ENCODE measurements around the gene UGT1A3.

Gene UGT1A3

DNA sequence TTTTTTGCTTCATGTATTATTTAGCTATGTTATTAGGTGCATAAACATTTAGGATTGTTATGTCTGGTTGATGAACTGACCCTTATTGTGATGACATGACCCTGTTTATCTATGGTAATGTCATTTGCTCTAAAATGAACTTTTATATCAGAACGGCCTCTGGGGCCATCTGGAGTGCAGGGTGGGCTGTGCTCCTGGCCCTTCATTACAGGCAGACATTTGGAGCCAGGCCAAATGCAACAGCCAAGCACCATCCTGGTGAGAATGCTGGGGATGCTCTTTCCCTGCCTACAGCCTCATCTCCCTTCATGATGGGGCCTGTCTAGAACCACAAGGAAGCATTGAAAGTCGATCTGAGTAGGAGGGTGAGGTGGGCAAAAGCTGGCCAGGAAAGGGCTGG lies 87.5 kb downstream of the UGT1A3 start:
- no peak for DNase-seq (ENCODE audit: low spot score in 2 of 2)
- H3K36me3 Mint-ChIP-seq, result no peaks in the 10 kb centered on the region
- H3K9me3 Mint-ChIP-seq, result no peaks in the 10 kb centered on the region
- H3K27ac Mint-ChIP-seq, result no peak overlapping the region
- H3K27me3 Mint-ChIP-seq, result peaks cover 13% of the 10 kb centered on the region
- no peak overlapping the region for H3K4me3 Mint-ChIP-seq
- no peaks in the 10 kb centered on the region for H3K4me1 Mint-ChIP-seq
- ATAC-seq (ENCODE audit: low read depth), result no peak

GRCh38 chr2:233816771-233817170 lies 87.9 kb downstream of the UGT1A3 start:
- Mint-ChIP-seq H3K27me3 (peaks cover 13% of the 10 kb centered on the region), H3K36me3 (no peaks in the 10 kb centered on the region), H3K27ac (no peak overlapping the region), H3K4me3 (no peak overlapping the region), H3K9me3 (no peaks in the 10 kb centered on the region), H3K4me1 (no peaks in the 10 kb centered on the region)
- ATAC-seq (ENCODE audit: low read depth) (no peak), DNase-seq (ENCODE audit: low spot score in 2 of 2) (no peak)

DNA sequence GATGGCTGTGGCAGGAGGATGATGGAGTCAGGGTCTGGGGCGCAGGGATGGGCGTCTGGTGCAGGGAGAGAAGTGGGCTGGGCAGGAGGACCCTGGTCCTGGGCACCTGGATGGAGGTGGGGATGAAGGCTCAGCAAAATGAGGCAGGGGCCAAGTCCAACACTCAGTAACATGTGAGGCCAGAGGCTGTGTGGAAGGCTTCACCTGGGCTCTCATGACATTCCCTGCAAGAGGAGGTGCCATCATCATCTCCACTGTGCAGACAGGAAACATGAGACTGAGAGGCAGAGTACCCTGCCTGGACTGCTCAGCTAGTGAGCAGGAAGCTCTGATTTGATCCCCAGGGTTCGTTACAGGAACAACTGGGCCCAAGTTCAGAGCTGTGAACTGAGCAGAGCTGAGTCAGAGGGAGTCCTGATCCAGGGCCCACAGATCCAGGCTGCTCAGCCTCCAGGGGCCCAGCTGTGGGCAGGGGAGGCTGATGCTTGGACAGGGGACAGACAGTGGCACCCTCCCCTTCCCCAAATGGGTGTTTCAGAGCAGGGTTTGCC lies 88.6 kb downstream of the UGT1A3 start:
- no peaks in the 10 kb centered on the region for H3K36me3 Mint-ChIP-seq
- no peaks in the 10 kb centered on the region for H3K4me1 Mint-ChIP-seq
- H3K27me3 Mint-ChIP-seq, result peaks cover 11% of the 10 kb centered on the region
- H3K4me3 Mint-ChIP-seq, result no peak overlapping the region
- ATAC-seq (ENCODE audit: low read depth), result no peak
- H3K9me3 Mint-ChIP-seq, result no peaks in the 10 kb centered on the region
- no peak overlapping the region for H3K27ac Mint-ChIP-seq
- DNase-seq (ENCODE audit: low spot score in 2 of 2), result no peak

DNA sequence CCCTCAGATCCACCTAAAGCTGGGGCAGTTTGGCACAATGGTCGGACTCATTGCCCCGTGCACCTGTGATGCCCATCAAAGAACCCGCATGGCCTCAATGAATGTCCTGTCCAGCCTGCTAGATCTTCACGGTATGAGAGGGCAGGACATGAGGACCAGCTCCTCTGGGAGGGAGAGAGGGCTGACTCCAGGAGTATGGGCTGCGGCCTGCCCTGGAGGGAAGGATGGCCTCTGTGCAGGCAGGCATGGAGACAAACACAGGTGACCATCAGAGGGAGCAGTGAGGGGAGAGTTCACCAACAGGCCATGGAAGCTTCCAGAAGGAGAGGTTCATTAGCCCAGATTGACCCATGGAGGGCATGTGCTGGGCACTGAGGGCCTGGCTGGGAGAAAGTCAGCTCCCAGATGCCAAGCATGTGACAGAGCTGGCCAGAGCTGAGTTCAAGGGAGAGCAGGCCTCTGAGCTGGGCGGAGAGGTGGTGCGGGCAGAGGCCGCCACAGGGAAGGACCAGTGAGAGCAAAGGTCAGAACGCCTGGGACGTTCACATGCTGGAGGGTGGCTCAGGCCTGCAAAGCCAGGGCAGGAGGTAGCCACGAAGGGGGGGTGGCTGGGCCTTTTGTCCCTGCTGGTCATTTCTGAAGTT lies 89.3 kb downstream of the UGT1A3 start:
- no peak for ATAC-seq (ENCODE audit: low read depth)
- no peaks in the 10 kb centered on the region for H3K4me1 Mint-ChIP-seq
- no peak overlapping the region for H3K27ac Mint-ChIP-seq

DNA sequence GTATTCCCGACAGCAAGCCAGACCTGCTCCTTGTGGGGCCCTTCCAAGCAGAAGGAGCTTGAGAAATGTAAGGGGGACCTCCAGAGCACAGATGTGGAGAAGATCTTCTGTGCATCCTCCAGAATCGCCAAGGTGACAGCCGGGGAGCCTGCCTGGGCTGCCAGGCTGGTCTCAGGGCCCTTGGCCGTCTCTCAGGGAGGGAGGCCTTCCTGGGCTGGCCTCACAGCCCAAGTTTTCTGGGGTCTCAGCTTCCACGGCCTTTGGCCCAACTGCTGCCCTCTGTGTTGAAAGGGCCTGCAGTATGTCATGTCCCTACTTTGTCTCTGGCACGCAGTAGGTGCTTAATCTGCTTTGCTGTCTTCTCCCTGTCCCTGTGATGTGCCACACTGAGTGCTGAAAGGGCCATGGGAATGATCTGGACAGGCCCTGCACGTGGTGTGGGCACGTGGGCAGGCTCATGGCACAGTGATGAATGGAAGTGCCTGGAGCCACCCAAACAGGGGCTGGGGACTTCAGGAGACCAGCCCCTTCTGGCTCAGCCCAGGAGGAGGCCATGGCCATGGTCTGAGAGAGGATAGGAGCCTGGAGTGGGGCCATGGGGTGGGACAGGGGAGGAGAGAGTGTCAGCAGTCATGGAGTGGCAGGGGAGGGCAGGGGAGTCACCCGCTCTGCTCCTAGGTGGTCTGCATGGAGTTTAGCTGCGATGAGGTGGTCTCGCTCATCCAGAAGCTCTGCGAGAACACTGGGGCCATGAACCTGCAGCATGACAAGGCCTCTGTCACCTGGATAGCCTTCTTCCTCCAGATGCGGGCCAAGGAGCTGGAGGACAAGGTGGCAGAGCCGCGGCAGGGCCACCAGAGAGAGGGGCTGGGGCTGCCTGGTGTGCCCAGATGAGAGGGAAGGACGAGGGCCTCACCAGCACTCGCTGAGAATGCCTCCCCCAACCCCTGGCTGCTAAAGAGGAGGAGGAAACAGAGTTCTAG lies 90.1 kb downstream of the UGT1A3 start:
- no peak overlapping the region for H3K4me3 Mint-ChIP-seq
- H3K9me3 Mint-ChIP-seq, result no peaks in the 10 kb centered on the region
- H3K36me3 Mint-ChIP-seq, result no peaks in the 10 kb centered on the region
- H3K27me3 Mint-ChIP-seq, result peaks cover 11% of the 10 kb centered on the region
- DNase-seq (ENCODE audit: low spot score in 2 of 2), result no peak
- H3K4me1 Mint-ChIP-seq, result no peaks in the 10 kb centered on the region
- ATAC-seq (ENCODE audit: low read depth), result no peak
- no peak overlapping the region for H3K27ac Mint-ChIP-seq

More for the DNA sequence above, 89.3 kb downstream of the UGT1A3 start:
- H3K9me3 Mint-ChIP-seq, result no peaks in the 10 kb centered on the region
- peaks cover 11% of the 10 kb centered on the region for H3K27me3 Mint-ChIP-seq
- no peak overlapping the region for H3K4me3 Mint-ChIP-seq
- no peaks in the 10 kb centered on the region for H3K36me3 Mint-ChIP-seq
- no peak for DNase-seq (ENCODE audit: low spot score in 2 of 2)

GRCh38 chr2:233819884-233820773 lies 91.3 kb downstream of the UGT1A3 start:
- Mint-ChIP-seq H3K9me3 (no peaks in the 10 kb centered on the region), H3K4me3 (no peak overlapping the region), H3K36me3 (no peaks in the 10 kb centered on the region), H3K27ac (no peak overlapping the region), H3K27me3 (peaks cover 11% of the 10 kb centered on the region), H3K4me1 (no peaks in the 10 kb centered on the region)
- ATAC-seq (ENCODE audit: low read depth) (no peak), DNase-seq (ENCODE audit: low spot score in 2 of 2) (no peak)

- Mint-ChIP-seq H3K27me3 (peaks cover 11% of the 10 kb centered on the region), H3K4me1 (no peaks in the 10 kb centered on the region), H3K9me3 (no peaks in the 10 kb centered on the region), H3K27ac (no peak overlapping the region), H3K4me3 (no peak overlapping the region), H3K36me3 (no peaks in the 10 kb centered on the region)
- ATAC-seq (ENCODE audit: low read depth), result no peak
- DNase-seq (ENCODE audit: low spot score in 2 of 2), result no peak
Observed at GRCh38 chr2:233820774-233821105, 91.9 kb downstream of the UGT1A3 start.

GRCh38 chr2:233821196-233821595 lies 92.4 kb downstream of the UGT1A3 start:
- Mint-ChIP-seq H3K9me3 (no peaks in the 10 kb centered on the region), H3K4me1 (no peaks in the 10 kb centered on the region)
- DNase-seq (ENCODE audit: low spot score in 2 of 2), result no peak

GRCh38 chr2:233821709-233822100 lies 92.9 kb downstream of the UGT1A3 start:
- Mint-ChIP-seq H3K4me1 (no peaks in the 10 kb centered on the region), H3K27ac (no peak overlapping the region), H3K9me3 (peaks cover under 1% of the 10 kb centered on the region), H3K36me3 (no peaks in the 10 kb centered on the region), H3K27me3 (peaks cover 12% of the 10 kb centered on the region), H3K4me3 (no peak overlapping the region)
- no peak for DNase-seq (ENCODE audit: low spot score in 2 of 2)
- ATAC-seq (ENCODE audit: low read depth), result no peak

More at GRCh38 chr2:233821196-233821595, 92.4 kb downstream of the UGT1A3 start:
- Mint-ChIP-seq H3K36me3 (no peaks in the 10 kb centered on the region), H3K27ac (no peak overlapping the region), H3K4me3 (no peak overlapping the region), H3K27me3 (peaks cover 11% of the 10 kb centered on the region)
- no peak for ATAC-seq (ENCODE audit: low read depth)

DNA sequence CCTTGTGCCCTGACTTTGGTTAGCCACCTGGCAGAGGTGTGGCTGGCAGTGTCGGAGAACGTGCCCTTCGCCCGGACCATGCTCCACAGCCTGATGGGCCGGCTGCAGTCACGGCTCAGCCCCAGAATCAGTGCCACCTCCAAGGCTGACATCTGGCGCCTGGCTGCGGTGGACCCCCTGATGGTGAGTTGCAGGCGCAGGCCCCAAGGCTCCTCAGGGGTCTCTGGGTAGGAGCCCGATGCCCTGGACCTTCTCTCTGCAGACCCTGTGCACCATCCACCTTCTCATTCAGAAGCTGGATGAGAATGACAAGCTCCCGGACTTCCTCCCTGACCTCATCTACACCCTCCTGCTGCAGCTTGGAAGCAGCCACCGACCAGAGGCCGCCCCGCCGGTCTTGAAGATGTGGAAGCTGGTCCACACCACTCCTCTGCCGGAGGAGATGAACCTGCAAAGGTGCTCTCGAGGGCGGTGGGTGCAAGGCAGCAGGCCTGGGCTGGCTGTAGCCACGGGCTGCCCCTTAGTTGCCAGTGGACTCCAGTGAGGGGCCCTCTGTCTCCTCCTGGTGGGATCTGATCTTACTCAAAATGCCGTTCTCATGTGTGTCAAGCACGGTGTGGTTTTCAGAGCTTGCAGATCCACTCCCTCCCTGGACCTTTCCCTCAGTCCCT lies 93.4 kb downstream of the UGT1A3 start:
- Mint-ChIP-seq H3K27me3 (peaks cover 13% of the 10 kb centered on the region), H3K27ac (no peak overlapping the region), H3K9me3 (peaks cover 2% of the 10 kb centered on the region), H3K4me3 (no peak overlapping the region), H3K4me1 (peaks cover 2% of the 10 kb centered on the region), H3K36me3 (no peaks in the 10 kb centered on the region)
- DNase-seq (ENCODE audit: low spot score in 2 of 2), result no peak
- ATAC-seq (ENCODE audit: low read depth), result no peak
